HG03139 (cell line): ENCODE measurements around the gene CCDC70.
"Not testable (repeated sequence)": the region's sequence is repeated elsewhere in the genome, so short reads cannot be mapped to it uniquely, and the experiment has no call there.

Experiments used
- ATAC-seq: cut with Tn5 transposase; IDR thresholded peaks from one replicate; pipeline ENCODE4 v1.9.1; 2021; ENCODE audit not compliant: unreplicated experiment

CCDC70 gene

DNA sequence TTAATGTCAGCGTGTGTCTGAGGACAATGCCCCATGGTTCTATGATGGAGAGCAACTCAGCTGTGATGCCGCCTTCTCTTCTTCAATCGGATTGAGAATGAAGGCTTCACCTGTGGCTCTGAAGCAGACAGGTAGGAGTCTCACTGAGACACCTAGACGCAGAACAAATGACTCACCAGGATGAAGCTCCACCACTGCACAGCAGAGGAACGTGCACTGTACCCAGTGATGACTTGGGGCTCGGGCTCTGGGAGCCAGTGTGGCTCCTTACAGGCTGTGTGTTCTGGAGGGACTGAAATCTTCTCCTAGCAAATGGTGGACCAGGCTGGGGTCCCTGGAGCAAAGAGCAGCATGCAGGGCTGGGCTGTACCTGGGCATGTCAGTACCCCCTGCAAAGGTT, 44.0 kb downstream of the CCDC70 start:
- ATAC-seq, result no peak

- no peak for ATAC-seq
Observed at GRCh38 chr13:51906581-51906980, 44.8 kb downstream of the CCDC70 start.

DNA sequence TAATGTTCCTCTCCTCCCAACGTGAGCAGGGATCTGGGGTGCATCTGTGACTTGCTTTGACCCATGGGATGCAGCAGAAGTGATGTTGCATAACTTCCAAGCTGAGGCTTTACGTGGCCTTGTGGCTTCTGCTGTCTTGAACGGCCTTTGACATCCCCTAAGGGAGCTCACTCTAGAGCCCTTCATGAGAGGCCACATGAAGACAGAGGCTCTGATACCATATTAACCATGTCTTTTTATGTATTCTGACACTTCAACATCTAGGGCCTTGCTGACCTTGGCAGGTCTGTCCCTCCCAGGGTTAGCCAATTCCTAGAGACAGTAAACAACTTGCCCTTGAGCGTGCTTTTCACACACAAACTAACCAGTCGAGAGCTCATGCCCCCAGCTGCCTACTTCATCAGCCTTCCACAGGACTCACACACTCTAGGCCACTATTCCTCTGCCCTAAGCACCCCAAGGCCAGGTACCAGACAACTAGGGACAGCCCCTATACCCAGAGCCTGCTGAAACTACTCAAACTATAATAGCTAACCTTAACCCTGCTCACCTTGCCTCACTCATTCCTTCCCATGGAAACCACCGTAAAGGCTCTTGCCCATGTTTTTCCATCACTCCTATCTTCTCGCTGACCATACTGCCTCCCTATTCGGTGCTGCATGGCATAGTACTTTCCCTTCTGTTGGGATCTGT, 45.4 kb downstream of the CCDC70 start:
- no peak for ATAC-seq

DNA sequence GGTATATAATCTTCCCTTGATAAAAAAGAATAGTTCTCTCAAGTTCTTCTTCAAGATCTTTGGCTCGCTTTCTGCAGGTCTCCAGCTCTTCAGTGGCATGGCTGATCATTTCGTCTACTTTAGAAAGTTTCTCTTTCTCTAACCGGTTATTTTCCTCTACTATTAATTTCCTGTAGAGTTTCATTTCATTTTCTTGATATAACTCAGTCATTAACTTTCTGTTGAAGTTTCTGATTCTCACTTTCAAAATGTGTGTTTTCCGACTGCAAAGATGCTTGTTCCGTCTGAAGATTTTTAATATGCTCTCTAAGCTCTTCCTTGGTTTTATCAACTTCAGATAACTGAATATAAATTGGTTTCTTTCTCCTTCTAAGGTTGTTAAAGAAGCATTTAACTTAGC, 47.5 kb downstream of the CCDC70 start:
- not testable (repeated sequence) for ATAC-seq

- no peak for ATAC-seq
Observed at GRCh38 chr13:51910508-51910907, 48.7 kb downstream of the CCDC70 start.

DNA sequence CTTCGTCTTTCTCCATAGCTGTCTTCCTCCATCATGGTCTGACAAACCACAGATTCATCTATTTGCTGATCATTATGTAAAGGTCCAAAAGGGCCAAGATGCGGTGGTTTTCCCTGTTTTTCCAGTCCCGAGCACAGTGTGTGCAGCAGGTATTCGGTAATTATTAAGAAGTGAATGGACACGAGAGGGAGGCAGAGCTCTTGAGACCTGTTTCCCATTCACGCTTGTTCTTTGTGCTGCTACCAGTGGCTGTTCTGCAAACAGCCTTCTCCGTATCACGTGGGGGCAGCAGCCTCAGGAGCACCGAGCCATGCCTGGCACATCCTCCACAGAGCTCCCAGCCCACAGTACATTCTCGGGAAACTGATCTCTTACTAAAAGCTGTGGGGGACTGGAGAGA, 50.3 kb downstream of the CCDC70 start:
- no peak for ATAC-seq

- no peak for ATAC-seq
Observed at GRCh38 chr13:51912511-51913225, 50.9 kb downstream of the CCDC70 start.

GRCh38 chr13:51913421-51914136, 51.8 kb downstream of the CCDC70 start:
- no peak for ATAC-seq

DNA sequence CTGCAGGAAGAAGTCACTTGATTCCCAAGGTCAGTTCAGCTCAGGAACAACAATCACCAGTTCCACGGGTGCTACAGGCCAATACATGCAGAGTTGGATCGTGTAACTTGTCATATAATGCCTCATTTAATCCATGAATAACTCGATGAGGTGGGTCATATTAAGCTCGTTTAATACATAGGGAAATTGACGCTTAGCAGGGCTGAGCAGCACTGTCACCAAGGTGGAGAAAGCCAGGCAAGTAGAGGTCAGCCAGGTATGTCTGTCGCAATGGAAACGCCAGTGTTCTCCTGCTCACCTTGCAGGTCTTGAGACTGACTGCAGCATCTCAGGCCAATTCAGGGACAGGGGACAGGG, 52.3 kb downstream of the CCDC70 start:
- no peak for ATAC-seq
